NCI-H1930 (cell line): ENCODE data around the gene USP2.
A peak's percentile ranks its signal among the peaks of the same experiment; 100 is the strongest.
"Not testable (repeated sequence)": the region's sequence is repeated elsewhere in the genome, so short reads cannot be mapped to it uniquely, and the experiment has no call there.

Experiments
- DNase-seq, 2 experiments: peaks; one replicate each; lab custom pipeline; 2025; lab: John Stamatoyannopoulos, UW

The USP2 gene

GRCh38 chr11:119414321-119414720 lies 32.8 kb upstream of the USP2 start:
- DNase-seq = no peak

GRCh38 chr11:119412072-119412471 lies 30.6 kb upstream of the USP2 start:
- DNase-seq = no peak

- no peak for DNase-seq
Measured at GRCh38 chr11:119410501-119410900, 29.0 kb upstream of the USP2 start.

- DNase-seq = no peak
Measured at GRCh38 chr11:119409731-119410130, 28.2 kb upstream of the USP2 start.

- no peak for DNase-seq
Measured at GRCh38 chr11:119406005-119406404, 24.5 kb upstream of the USP2 start.

- not testable (repeated sequence) for DNase-seq
Measured at GRCh38 chr11:119405448-119405847, 24.0 kb upstream of the USP2 start.

- no peak for DNase-seq
Measured at GRCh38 chr11:119404872-119405271, 23.4 kb upstream of the USP2 start.

- DNase-seq = no peak
Measured at GRCh38 chr11:119403021-119403420, 21.5 kb upstream of the USP2 start.

GRCh38 chr11:119402470-119402869 lies 21.0 kb upstream of the USP2 start:
- DNase-seq = no peak

- DNase-seq = no peak
Measured at GRCh38 chr11:119400860-119401259, 19.4 kb upstream of the USP2 start.

- DNase-seq = no peak
Measured at GRCh38 chr11:119397740-119398139, 16.2 kb upstream of the USP2 start.

- no peak for DNase-seq
Measured at GRCh38 chr11:119396835-119397234, 15.3 kb upstream of the USP2 start.

- no peak for DNase-seq
Measured at GRCh38 chr11:119391275-119391674, 9.8 kb upstream of the USP2 start.

- peak in 1 of 2 experiments; percentile 17 for DNase-seq
Measured at GRCh38 chr11:119389611-119390254, 8.2 kb upstream of the USP2 start.

GRCh38 chr11:119388103-119388502 lies 6.6 kb upstream of the USP2 start:
- no peak for DNase-seq

- DNase-seq = no peak
Measured at GRCh38 chr11:119384332-119384731, 2.8 kb upstream of the USP2 start.

GRCh38 chr11:119382513-119382912 lies 1.0 kb upstream of the USP2 start:
- DNase-seq = not testable (repeated sequence)

GRCh38 chr11:119382101-119382500 lies 611 bp upstream of the USP2 start:
- no peak for DNase-seq

GRCh38 chr11:119380827-119381180 lies 686 bp downstream of the USP2 start:
- DNase-seq = no peak

GRCh38 chr11:119380160-119380826 lies 1.2 kb downstream of the USP2 start:
- DNase-seq = no peak

GRCh38 chr11:119378851-119379465 lies 2.5 kb downstream of the USP2 start:
- no peak for DNase-seq

GRCh38 chr11:119377961-119378667 lies 3.4 kb downstream of the USP2 start:
- no peak for DNase-seq
